Esophagus muscularis mucosa (tissue), 4 donors: ENCODE results near the gene HS3ST4.

Experiments used
- CTCF ChIP-seq, 3 experiments: fragments of 200-600 bp in 2 of 3; fragments of 450-650 bp in 1 of 3; sonication (generic) in 2 of 3; IDR thresholded peaks; one replicate each; pipeline ENCODE4 v1.5.1; 2017 to 2019; ENCODE audit warnings: antibody characterized with exemption in 3 of 3, mild to moderate bottlenecking in 2 of 3, moderate library complexity in 1 of 3
- EP300 ChIP-seq: sonication (generic); formaldehyde crosslinking; IDR thresholded peaks from one replicate; pipeline ENCODE4 v1.6.1; 2017; ENCODE audit warnings: antibody characterized with exemption
- POLR2A ChIP-seq: fragments of 450-650 bp; IDR thresholded peaks from one replicate; pipeline ENCODE4 v1.6.1; 2017; ENCODE audit warnings: antibody characterized with exemption, moderate library complexity, mild to moderate bottlenecking, low read depth

- TF ChIP-seq CTCF (IDR thresholded peaks at IDR 0.05) (no peak), EP300 (no peak), POLR2A (no peak)
Observed at GRCh38 chr16:25855818-25856217, 164.1 kb downstream of the HS3ST4 start.
